Measurements from ENCODE around the gene COX19.

GRCh38 chr7:935164-935873 is 40.0 kb downstream of the COX19 start:
- TF ChIP-seq REST (IDR thresholded peaks at IDR 0.05; ENCODE audit: borderline replicate concordance in 1 of 2, low read depth in 1 of 2, low read length in 2 of 2) (no peak), ARID3A (IDR thresholded peaks at IDR 0.05; ENCODE audit: low read depth, low read length) (no peak), HMGXB3 (CRISPR knock-in tag; IDR thresholded peaks at IDR 0.05; ENCODE audit: borderline replicate concordance) (no peak), JUND (CRISPR knock-in tag; IDR thresholded peaks at IDR 0.05) (no peak), ZNF235 (CRISPR knock-in tag; IDR thresholded peaks at IDR 0.05; ENCODE audit: borderline replicate concordance) (no peak), ZFX (CRISPR knock-in tag; IDR thresholded peaks at IDR 0.05; ENCODE audit: low read depth) (no peak), SP4 (CRISPR knock-in tag; IDR thresholded peaks at IDR 0.05) (no peak), TCF12 (IDR thresholded peaks at IDR 0.05) (no peak), TCF12 (CRISPR knock-in tag; IDR thresholded peaks at IDR 0.05) (no peak), ZNF30 (CRISPR knock-in tag; IDR thresholded peaks at IDR 0.05) (no peak), CTCF (CRISPR knock-in tag; IDR thresholded peaks at IDR 0.05) (no peak)
